H1 (cell line): ENCODE data around the gene CDCP1. TPM values are rescaled to one million over a fixed set of nuclear protein-coding genes. Genes with fewer than 3 reads are reported as not detected.

Source experiments
- CTCF ChIA-PET: fragments of 300-600 bp; sonication (Branson Sonifier 250); formaldehyde crosslinking; loops from one replicate; lab custom pipeline; 2021; ENCODE audit not compliant: partially characterized antibody; lab: Charles Lee
- POLR2A ChIA-PET: fragments of 300-600 bp; sonication (Branson Sonifier 250); formaldehyde crosslinking; loops from one replicate; lab custom pipeline; 2021; ENCODE audit warnings: inconsistent platforms; ENCODE audit not compliant: partially characterized antibody; lab: Charles Lee
- DNase-seq, 2 experiments: peaks; one replicate each; pipeline versions ENCODE4 v3.0.0 to v3.0.0-alpha.2; 2010 to 2022; ENCODE audit warnings: low spot score in 2 of 2, low read depth in 1 of 2, mixed read lengths in 1 of 2
- FAIRE-seq: peaks from 2 replicates; lab custom pipeline; 2011; peaks lifted over from hg19 to GRCh38; lab: Jason Lieb, UNC
- H2AFZ ChIP-seq: 2 replicates; pipeline ENCODE4 v1.8.1; 2012; ENCODE audit warnings: low read length, inconsistent platforms
- H2AK5ac ChIP-seq: 2 replicates; pipeline ENCODE4 v1.6.1; 2013; ENCODE audit warnings: low read depth, low read length
- H2BK120ac ChIP-seq: replicated peaks from 2 replicates; pipeline ENCODE3; 2013; ENCODE audit warnings: low read depth, low read length, inconsistent platforms
- H2BK12ac ChIP-seq: 2 replicates; pipeline ENCODE4 v1.6.1; 2013; ENCODE audit warnings: low read depth, low read length
- H2BK15ac ChIP-seq: 2 replicates; pipeline ENCODE4 v1.6.1; 2013; ENCODE audit warnings: low read length
- H2BK20ac ChIP-seq: 2 replicates; pipeline ENCODE4 v1.6.1; 2013; ENCODE audit warnings: low read length
- H2BK5ac ChIP-seq: 2 replicates; pipeline ENCODE4 v1.6.1; 2013; ENCODE audit warnings: low read depth, low read length
- H3K14ac ChIP-seq: 2 replicates; pipeline ENCODE4 v1.6.1; 2013; ENCODE audit warnings: inconsistent platforms; ENCODE audit not compliant: insufficient read length
- H3K18ac ChIP-seq: 2 replicates; pipeline ENCODE4 v1.6.1; 2013; ENCODE audit warnings: low read length; ENCODE audit errors: extremely low read depth
- H3K23ac ChIP-seq: 2 replicates; pipeline ENCODE4 v1.6.1; 2013; ENCODE audit warnings: inconsistent platforms; ENCODE audit not compliant: insufficient read length
- H3K23me2 ChIP-seq: 2 replicates; pipeline ENCODE4 v1.6.1; 2013; ENCODE audit warnings: low read depth, low read length
- H3K27ac ChIP-seq: 2 replicates; pipeline ENCODE4 v1.6.1; 2011; ENCODE audit warnings: low read depth, low read length, inconsistent platforms
- H3K27me3 ChIP-seq, 4 experiments: replicated peaks in 1 of 4; 1 replicate in 1 of 4; 2 replicates in 3 of 4; pipeline versions ENCODE4 v1.6.1 to v1.8.1; 2011 to 2013; ENCODE audit warnings: low read length in 3 of 4, mild to moderate bottlenecking in 3 of 4, inconsistent platforms in 2 of 4, mixed read lengths in 2 of 4, moderate library complexity in 1 of 4; ENCODE audit not compliant: control insufficient read depth in 3 of 4, insufficient read depth in 3 of 4; ENCODE audit errors: extremely low read depth in 1 of 4
- H3K36me3 ChIP-seq, 4 experiments: 2 replicates each; pipeline versions ENCODE4 v1.6.1 to v1.8.1; 2011 to 2013; ENCODE audit warnings: mild to moderate bottlenecking in 4 of 4, low read length in 3 of 4, moderate library complexity in 2 of 4, control low read depth in 1 of 4, inconsistent platforms in 1 of 4; ENCODE audit not compliant: insufficient read depth in 4 of 4, control insufficient read depth in 2 of 4
- H3K4ac ChIP-seq: replicated peaks from 2 replicates; pipeline ENCODE3; 2013; ENCODE audit warnings: low read length, low read depth, mixed read lengths, inconsistent platforms; ENCODE audit not compliant: insufficient read length
- H3K4me1 ChIP-seq, 4 experiments: replicated peaks in 1 of 4; 1 replicate in 1 of 4; 2 replicates in 3 of 4; pipeline versions ENCODE4 v1.6.1 to v1.8.1; 2011 to 2013; ENCODE audit warnings: low read length in 3 of 4, inconsistent platforms in 2 of 4, mixed read lengths in 1 of 4; ENCODE audit not compliant: insufficient read depth in 4 of 4, control insufficient read depth in 3 of 4
- H3K4me2 ChIP-seq, 2 experiments: 2 replicates each; pipeline versions ENCODE4 v1.6.1 to v1.8.1; 2011 to 2013; ENCODE audit warnings: low read depth in 2 of 2, low read length in 2 of 2, control low read depth in 1 of 2, inconsistent platforms in 1 of 2, mild to moderate bottlenecking in 1 of 2; ENCODE audit not compliant: insufficient read depth in 1 of 2
- H3K4me3 ChIP-seq, 4 experiments: fragments of 200-600, 300-600 bp in 1 of 4; sonication (generic), shearing (Covaris generic), sonication (Bioruptor Twin) in 1 of 4; 2 replicates each; pipeline versions ENCODE4 v1.5.1 to v1.8.1; 2011 to 2016; ENCODE audit warnings: low read length in 4 of 4, low read depth in 3 of 4, control low read depth in 2 of 4, inconsistent platforms in 2 of 4, mild to moderate bottlenecking in 2 of 4, mixed read lengths in 1 of 4, moderate library complexity in 1 of 4; ENCODE audit not compliant: insufficient read depth in 2 of 4; ENCODE audit errors: extremely low read depth in 1 of 4
- H3K56ac ChIP-seq: replicated peaks from 2 replicates; pipeline ENCODE3; 2013; ENCODE audit warnings: low read depth, mild to moderate bottlenecking, mixed read lengths, low read length, inconsistent platforms; ENCODE audit not compliant: insufficient read length
- H3K79me1 ChIP-seq: 2 replicates; pipeline ENCODE4 v1.6.1; 2013; ENCODE audit warnings: low read depth, low read length, control low read depth
- H3K79me2 ChIP-seq, 2 experiments: 2 replicates each; pipeline versions ENCODE4 v1.6.1 to v1.8.1; 2012 to 2013; ENCODE audit warnings: low read length in 2 of 2, mild to moderate bottlenecking in 2 of 2, inconsistent platforms in 1 of 2; ENCODE audit not compliant: insufficient read depth in 2 of 2, control insufficient read depth in 1 of 2
- H3K9ac ChIP-seq, 4 experiments: replicated peaks in 1 of 4; 1 replicate in 1 of 4; 2 replicates in 3 of 4; pipeline versions ENCODE4 v1.6.1 to v1.8.1; 2011 to 2013; ENCODE audit warnings: low read depth in 3 of 4, low read length in 3 of 4, control low read depth in 2 of 4, mild to moderate bottlenecking in 2 of 4, moderate library complexity in 2 of 4, inconsistent platforms in 1 of 4; ENCODE audit errors: extremely low read depth in 1 of 4
- H3K9me3 ChIP-seq, 2 experiments: 2 replicates each; pipeline versions ENCODE4 v1.6.1 to v1.8.1; 2012 to 2013; ENCODE audit warnings: mild to moderate bottlenecking in 2 of 2, moderate library complexity in 2 of 2, control low read depth in 1 of 2, inconsistent platforms in 1 of 2, low read depth in 1 of 2, low read length in 1 of 2, mixed read lengths in 1 of 2; ENCODE audit not compliant: insufficient read depth in 2 of 2
- H4K20me1 ChIP-seq, 2 experiments: replicated peaks in 1 of 2; 2 replicates each; pipeline versions ENCODE3 to v1.8.1; 2011 to 2013; ENCODE audit warnings: inconsistent platforms in 2 of 2, low read length in 2 of 2, mild to moderate bottlenecking in 1 of 2; ENCODE audit not compliant: insufficient read depth in 2 of 2, control insufficient read depth in 1 of 2
- H4K5ac ChIP-seq: 2 replicates; pipeline ENCODE4 v1.6.1; 2013; ENCODE audit warnings: low read length, low read depth, mixed read lengths, inconsistent platforms; ENCODE audit not compliant: insufficient read length
- H4K8ac ChIP-seq: 2 replicates; pipeline ENCODE4 v1.8.0; 2013; ENCODE audit warnings: mild to moderate bottlenecking, moderate library complexity, low read length, inconsistent platforms; ENCODE audit not compliant: insufficient read depth; ENCODE audit errors: extremely low read depth
- H4K91ac ChIP-seq: replicated peaks from 2 replicates; pipeline ENCODE3; 2013; ENCODE audit warnings: low read length, mixed read lengths, inconsistent platforms; ENCODE audit not compliant: insufficient read length
- KDM1A ChIP-seq: fragments of 200-600, 300-600 bp; sonication (generic); IDR thresholded peaks from 2 replicates; pipeline ENCODE4 v1.7.1; 2016; ENCODE audit warnings: mild to moderate bottlenecking, low read length, borderline replicate concordance
- MAFK ChIP-seq: IDR thresholded peaks from 2 replicates; pipeline ENCODE4 v1.6.1; 2012; ENCODE audit warnings: low read depth, mild to moderate bottlenecking, improper control_type of control experiment, low read length
- NANOG ChIP-seq: IDR thresholded peaks from 2 replicates; pipeline ENCODE4 v1.6.1; 2011; ENCODE audit warnings: low read length, low read depth, mild to moderate bottlenecking, inconsistent platforms; ENCODE audit not compliant: insufficient read depth, poor library complexity, severe bottlenecking
- WGBS, 2 experiments: shearing (Covaris generic) in 1 of 2; methylation state at CpG; one replicate each; pipeline versions ENCODE4 v1.1.6 to v1.1.7; 2013 to 2015; ENCODE audit warnings: low lambda C conversion rate in 2 of 2, mixed read lengths in 2 of 2, inconsistent platforms in 1 of 2, low coverage in 1 of 2, missing lambda C conversion rate in 1 of 2; ENCODE audit not compliant: insufficient replicate concordance in 2 of 2, insufficient coverage in 1 of 2, insufficient read length in 1 of 2; ENCODE audit errors: extremely low coverage in 1 of 2, missing lambda C conversion rate in 1 of 2; 5-methylcytosine and 5-hydroxymethylcytosine counted together
- polyA plus RNA-seq, 7 experiments: library from polyadenylated mRNA; depleted of rRNA in 3 of 7; stranded (reverse) in 5 of 7; unstranded in 2 of 7; fragments of >200 nt in 5 of 7; fragments of 200-250 nt in 2 of 7; gene quantifications; 1 replicate in 5 of 7; 2 replicates in 1 of 7; 4 replicates in 1 of 7; pipeline versions ENCODE4 v1.2.1 to v1.2.3, GENCODE V29; 2011 to 2013; ENCODE audit warnings: missing spikeins in 2 of 7, mixed read lengths in 2 of 7
- total RNA-seq: library from RNA; stranded (reverse); fragmentation: NEBNext Ultra II Directional; extraction: Animal tissue kit (Norgen Biotek cat#: 25700); gene quantifications from 2 replicates; pipeline ENCODE4 v1.2.1, GENCODE V29; 2021

The CDCP1 gene
- total and polyA plus RNA-seq, 2 of the 8 experiments (the other 6 are each of a cell fraction or from before 2014, with no cell fraction given), result 10.0 to 23.3 TPM

DNA sequence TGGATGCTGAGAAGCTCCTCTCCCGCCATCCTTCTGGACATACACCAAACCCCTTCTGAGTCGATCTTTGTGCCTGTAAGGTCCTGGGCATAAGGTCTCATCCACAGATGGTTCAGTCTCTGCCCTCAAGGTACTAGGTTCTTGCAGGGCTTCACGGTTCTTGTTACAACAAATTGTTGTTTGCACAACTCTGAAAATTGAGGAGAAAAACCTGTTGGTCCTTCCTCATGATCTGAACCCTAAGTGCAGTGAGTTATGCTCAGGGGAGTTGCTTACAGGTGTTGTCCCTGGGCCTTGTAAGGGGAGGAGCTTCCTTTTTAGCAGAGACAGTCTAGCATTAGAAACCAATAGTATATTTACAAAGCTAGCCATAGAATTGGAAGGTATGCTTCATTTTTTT, 15.7 kb downstream of the CDCP1 start:
- no peak for TF ChIP-seq NANOG
- no peak for TF ChIP-seq KDM1A
- TF ChIP-seq MAFK, result no peak
- Histone ChIP-seq H3K4me1 (no peaks in the 10 kb centered on the region; a peak in 1 of 7 replicates), H2AFZ (no peak overlapping the region)

More for the DNA sequence above, 15.7 kb downstream of the CDCP1 start:
- Histone ChIP-seq H3K56ac (no peak overlapping the region), H4K5ac (no peak overlapping the region), H3K9ac (no peak overlapping the region), H2BK120ac (no peak overlapping the region), H3K79me2 (peaks cover 0 to 4% of the 10 kb centered on the region in 2 experiments; a peak in 1 of 4 replicates), H3K23me2 (no peaks in the 10 kb centered on the region), H3K9me3 (no peaks in the 10 kb centered on the region), H3K27me3 (no peaks in the 10 kb centered on the region), H3K18ac (no peak overlapping the region), H4K20me1 (peaks cover 2 to 4% of the 10 kb centered on the region in 2 experiments), H3K4me2 (0 out of 4 replicates have a peak overlapping the region, but pooled peaks of 1 of the 2 experiments have one; percentile 5), H2BK15ac (no peak overlapping the region), H4K91ac (no peak overlapping the region), H4K8ac (no peak overlapping the region), H3K27ac (no peak overlapping the region), H3K14ac (no peak overlapping the region), H3K79me1 (peaks cover 7% of the 10 kb centered on the region), H3K23ac (no peak overlapping the region), H3K4me3 (no peak overlapping the region), H2BK12ac (no peak overlapping the region), H2BK5ac (no peak overlapping the region), H2BK20ac (no peak overlapping the region), H2AK5ac (no peak overlapping the region), H3K36me3 (no peaks in the 10 kb centered on the region), H3K4ac (no peak overlapping the region)
- 90% methylated on average over 3 of the region's 3 CpGs; no CpG with 5 or more reads in 1 of the 2 experiments for WGBS, 2 experiments
- DNase-seq (no peak), FAIRE-seq (no peak)
- POLR2A ChIA-PET, result interaction anchor here (0.6 kb wide), 1 partner anchor 334 kb away, joined by 4 read pairs; no protein-coding TSS in a partner anchor
- CTCF ChIA-PET, result interaction anchor here (0.6 to 2.3 kb wide), 4 partner anchors 10 to 93 kb away, joined by 3 to 6 read pairs (median 4); no protein-coding TSS in a partner anchor
